T-helper 1 cell treated with Interleukin-12 subunit alpha and Interleukin-12 subunit beta and Interleukin-4 antibody, amounts not matched to agents 30 μg/mL and 1 μg/mL, for 36 hours (primary cell): ENCODE measurements around the gene PDGFRB.

Experiments used
- H3K27ac Mint-ChIP-seq: one replicate; pipeline ENCODE4 v1.8.0; 2021; ENCODE audit warnings: mild to moderate bottlenecking, mixed read lengths
- H3K27me3 Mint-ChIP-seq: one replicate; pipeline ENCODE4 v1.8.0; 2021; ENCODE audit warnings: low read depth, mixed read lengths
- H3K36me3 Mint-ChIP-seq: one replicate; pipeline ENCODE4 v1.8.0; 2021; ENCODE audit warnings: low read depth, mixed read lengths
- H3K4me1 Mint-ChIP-seq: one replicate; pipeline ENCODE4 v1.8.0; 2021; ENCODE audit warnings: low read depth, mixed read lengths
- H3K4me3 Mint-ChIP-seq: one replicate; pipeline ENCODE4 v1.8.0; 2021; ENCODE audit warnings: mild to moderate bottlenecking, moderate library complexity, mixed read lengths
- H3K9me3 Mint-ChIP-seq: one replicate; pipeline ENCODE4 v1.8.0; 2021; ENCODE audit warnings: mixed read lengths

PDGFRB gene

GRCh38 chr5:150152636-150153462 lies 2.8 kb downstream of the PDGFRB start:
- H3K4me1 Mint-ChIP-seq: peaks cover 38% of the 10 kb centered on the region
- H3K9me3 Mint-ChIP-seq: no peaks in the 10 kb centered on the region
- no peak overlapping the region for H3K27ac Mint-ChIP-seq
- no peak overlapping the region for H3K4me3 Mint-ChIP-seq
- H3K36me3 Mint-ChIP-seq: peaks cover 7% of the 10 kb centered on the region
- peaks cover 29% of the 10 kb centered on the region for H3K27me3 Mint-ChIP-seq

GRCh38 chr5:150149618-150150017 lies 6.0 kb downstream of the PDGFRB start:
- Mint-ChIP-seq H3K27ac (peak overlapping the region; percentile 95), H3K27me3 (peaks cover 10% of the 10 kb centered on the region), H3K36me3 (peaks cover 7% of the 10 kb centered on the region), H3K4me1 (peaks cover 34% of the 10 kb centered on the region), H3K4me3 (peak overlapping the region; percentile 76), H3K9me3 (no peaks in the 10 kb centered on the region)

GRCh38 chr5:150148117-150148927 lies 7.3 kb downstream of the PDGFRB start:
- peaks cover 26% of the 10 kb centered on the region for H3K4me1 Mint-ChIP-seq
- peak overlapping the region; percentile 95 for H3K27ac Mint-ChIP-seq
- H3K36me3 Mint-ChIP-seq: peaks cover 3% of the 10 kb centered on the region

GRCh38 chr5:150147670-150148069 lies 8.0 kb downstream of the PDGFRB start:
- Mint-ChIP-seq H3K27me3 (no peaks in the 10 kb centered on the region), H3K4me3 (no peak overlapping the region), H3K27ac (no peak overlapping the region), H3K36me3 (peaks cover 3% of the 10 kb centered on the region), H3K9me3 (no peaks in the 10 kb centered on the region), H3K4me1 (peaks cover 27% of the 10 kb centered on the region)

More at GRCh38 chr5:150148117-150148927, 7.3 kb downstream of the PDGFRB start:
- no peaks in the 10 kb centered on the region for H3K9me3 Mint-ChIP-seq
- H3K4me3 Mint-ChIP-seq: no peak overlapping the region
- H3K27me3 Mint-ChIP-seq: no peaks in the 10 kb centered on the region

- H3K36me3 Mint-ChIP-seq: peaks cover 3% of the 10 kb centered on the region
- H3K27ac Mint-ChIP-seq: no peak overlapping the region
- no peaks in the 10 kb centered on the region for H3K9me3 Mint-ChIP-seq
- H3K4me1 Mint-ChIP-seq: peaks cover 27% of the 10 kb centered on the region
- no peaks in the 10 kb centered on the region for H3K27me3 Mint-ChIP-seq
- H3K4me3 Mint-ChIP-seq: no peak overlapping the region
Observed at GRCh38 chr5:150146862-150147601, 8.6 kb downstream of the PDGFRB start.

GRCh38 chr5:150146235-150146634 lies 9.4 kb downstream of the PDGFRB start:
- no peak overlapping the region for H3K27ac Mint-ChIP-seq
- H3K27me3 Mint-ChIP-seq: no peaks in the 10 kb centered on the region

GRCh38 chr5:150144879-150145278 lies 10.8 kb downstream of the PDGFRB start:
- H3K4me3 Mint-ChIP-seq: no peak overlapping the region
- peak overlapping the region; percentile 37 for H3K27ac Mint-ChIP-seq

More at GRCh38 chr5:150146235-150146634, 9.4 kb downstream of the PDGFRB start:
- H3K4me3 Mint-ChIP-seq: no peak overlapping the region
- H3K4me1 Mint-ChIP-seq: peaks cover 27% of the 10 kb centered on the region
- no peaks in the 10 kb centered on the region for H3K9me3 Mint-ChIP-seq
- peaks cover 3% of the 10 kb centered on the region for H3K36me3 Mint-ChIP-seq

GRCh38 chr5:150144246-150144801 lies 11.3 kb downstream of the PDGFRB start:
- Mint-ChIP-seq H3K27ac (no peak overlapping the region), H3K9me3 (no peaks in the 10 kb centered on the region), H3K27me3 (no peaks in the 10 kb centered on the region), H3K4me1 (peaks cover 20% of the 10 kb centered on the region), H3K36me3 (peaks cover 3% of the 10 kb centered on the region), H3K4me3 (no peak overlapping the region)

More at GRCh38 chr5:150144879-150145278, 10.8 kb downstream of the PDGFRB start:
- peaks cover 25% of the 10 kb centered on the region for H3K4me1 Mint-ChIP-seq
- H3K36me3 Mint-ChIP-seq: peaks cover 3% of the 10 kb centered on the region
- no peaks in the 10 kb centered on the region for H3K27me3 Mint-ChIP-seq
- no peaks in the 10 kb centered on the region for H3K9me3 Mint-ChIP-seq

GRCh38 chr5:150143350-150144245 lies 12.0 kb downstream of the PDGFRB start:
- no peaks in the 10 kb centered on the region for H3K9me3 Mint-ChIP-seq
- no peak overlapping the region for H3K4me3 Mint-ChIP-seq
- peaks cover under 1% of the 10 kb centered on the region for H3K36me3 Mint-ChIP-seq
- H3K27me3 Mint-ChIP-seq: no peaks in the 10 kb centered on the region
- no peak overlapping the region for H3K27ac Mint-ChIP-seq
- H3K4me1 Mint-ChIP-seq: peaks cover 16% of the 10 kb centered on the region

GRCh38 chr5:150142959-150143349 lies 12.7 kb downstream of the PDGFRB start:
- Mint-ChIP-seq H3K36me3 (no peaks in the 10 kb centered on the region), H3K27ac (no peak overlapping the region), H3K27me3 (no peaks in the 10 kb centered on the region), H3K9me3 (no peaks in the 10 kb centered on the region), H3K4me3 (no peak overlapping the region), H3K4me1 (peaks cover 11% of the 10 kb centered on the region)

- no peaks in the 10 kb centered on the region for H3K27me3 Mint-ChIP-seq
- H3K4me3 Mint-ChIP-seq: no peak overlapping the region
- H3K27ac Mint-ChIP-seq: no peak overlapping the region
- no peaks in the 10 kb centered on the region for H3K36me3 Mint-ChIP-seq
- peaks cover 11% of the 10 kb centered on the region for H3K4me1 Mint-ChIP-seq
- no peaks in the 10 kb centered on the region for H3K9me3 Mint-ChIP-seq
Observed at GRCh38 chr5:150142185-150142958, 13.3 kb downstream of the PDGFRB start.

GRCh38 chr5:150141544-150142184 lies 14.0 kb downstream of the PDGFRB start:
- no peaks in the 10 kb centered on the region for H3K36me3 Mint-ChIP-seq
- no peaks in the 10 kb centered on the region for H3K9me3 Mint-ChIP-seq
- no peak overlapping the region for H3K27ac Mint-ChIP-seq
- no peaks in the 10 kb centered on the region for H3K27me3 Mint-ChIP-seq
- no peak overlapping the region for H3K4me3 Mint-ChIP-seq
- H3K4me1 Mint-ChIP-seq: peaks cover 11% of the 10 kb centered on the region
